Right lobe of liver (tissue), 4 donors: ENCODE measurements around the gene MAP4K2.

ENCODE experiments used
- POLR2A ChIP-seq: fragments of 450-650 bp; IDR thresholded peaks from one replicate; pipeline ENCODE4 v1.6.1; 2017; ENCODE audit warnings: antibody characterized with exemption, mild to moderate bottlenecking
- TF ChIP-seq, protein P1 (sequence below), 4 donors: fragments of 200-600 bp in 3 of 4; fragments of 450-650 bp in 1 of 4; IDR thresholded peaks; one replicate each; pipeline versions ENCODE4 v1.5.1 to v1.8.0; 2016 to 2022; ENCODE audit warnings: antibody characterized with exemption in 4 of 4, mild to moderate bottlenecking in 2 of 4
- donor health status: DM: no; HTN: no; CAD: no.
- donor health status: DM: no; HTN: no; CAD: no.
- donor health status: DM: no; HTN: yes; CAD: no.

DNA sequence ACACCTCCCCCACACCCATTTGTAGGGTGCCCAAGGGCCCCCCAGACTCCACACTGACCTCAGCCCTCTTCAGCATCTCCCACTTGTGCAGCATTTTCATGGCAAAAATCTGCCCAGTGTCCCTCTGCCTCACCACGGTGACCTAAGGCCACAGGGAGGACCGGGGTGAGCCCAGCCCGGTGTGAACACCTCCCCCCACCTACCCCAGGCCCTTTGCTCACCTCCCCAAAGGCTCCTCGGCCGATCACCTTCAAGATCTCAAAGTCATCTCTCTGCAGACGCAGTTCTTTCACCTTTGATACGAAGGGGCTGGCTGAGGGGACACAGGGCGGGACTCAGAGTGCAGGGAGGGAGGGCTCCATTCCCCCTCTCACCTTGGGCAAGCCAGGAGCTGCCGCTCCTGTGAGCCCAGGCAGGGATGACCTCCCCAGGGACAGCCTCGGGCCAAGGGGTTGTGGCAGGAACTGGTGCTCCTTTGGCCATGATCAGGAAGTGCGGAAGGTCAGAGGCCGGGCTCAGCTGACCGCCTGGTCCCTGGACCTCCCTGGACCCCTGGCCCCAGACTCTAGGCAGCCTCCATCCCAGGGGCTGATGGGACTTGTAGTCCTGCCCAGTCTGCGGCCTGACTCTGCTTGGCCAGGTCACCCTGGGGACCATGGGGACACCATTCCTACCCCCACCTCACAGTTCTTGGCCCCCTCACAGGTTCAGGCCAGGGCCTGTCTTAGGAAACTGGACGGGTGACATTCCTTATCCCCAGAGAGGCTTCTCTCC is 38.8 kb upstream of the MAP4K2 start:
- TF ChIP-seq, protein P1, sequence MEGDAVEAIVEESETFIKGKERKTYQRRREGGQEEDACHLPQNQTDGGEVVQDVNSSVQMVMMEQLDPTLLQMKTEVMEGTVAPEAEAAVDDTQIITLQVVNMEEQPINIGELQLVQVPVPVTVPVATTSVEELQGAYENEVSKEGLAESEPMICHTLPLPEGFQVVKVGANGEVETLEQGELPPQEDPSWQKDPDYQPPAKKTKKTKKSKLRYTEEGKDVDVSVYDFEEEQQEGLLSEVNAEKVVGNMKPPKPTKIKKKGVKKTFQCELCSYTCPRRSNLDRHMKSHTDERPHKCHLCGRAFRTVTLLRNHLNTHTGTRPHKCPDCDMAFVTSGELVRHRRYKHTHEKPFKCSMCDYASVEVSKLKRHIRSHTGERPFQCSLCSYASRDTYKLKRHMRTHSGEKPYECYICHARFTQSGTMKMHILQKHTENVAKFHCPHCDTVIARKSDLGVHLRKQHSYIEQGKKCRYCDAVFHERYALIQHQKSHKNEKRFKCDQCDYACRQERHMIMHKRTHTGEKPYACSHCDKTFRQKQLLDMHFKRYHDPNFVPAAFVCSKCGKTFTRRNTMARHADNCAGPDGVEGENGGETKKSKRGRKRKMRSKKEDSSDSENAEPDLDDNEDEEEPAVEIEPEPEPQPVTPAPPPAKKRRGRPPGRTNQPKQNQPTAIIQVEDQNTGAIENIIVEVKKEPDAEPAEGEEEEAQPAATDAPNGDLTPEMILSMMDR (IDR thresholded peaks at IDR 0.05): no peak
- TF ChIP-seq POLR2A: no peak
